Transverse colon (tissue), 4 donors: ENCODE measurements around the gene PVALEF.

ENCODE experiments used
- EP300 ChIP-seq: sonication (generic); formaldehyde crosslinking; IDR thresholded peaks from one replicate; pipeline ENCODE4 v1.6.1; 2017; ENCODE audit warnings: antibody characterized with exemption, low read depth
- POLR2A ChIP-seq: fragments of 450-650 bp; IDR thresholded peaks from one replicate; pipeline ENCODE4 v1.6.1; 2016; ENCODE audit warnings: antibody characterized with exemption, mild to moderate bottlenecking, moderate library complexity
- POLR2AphosphoS5 ChIP-seq, 3 donors: sonication (generic); formaldehyde crosslinking; IDR thresholded peaks; one replicate each; pipeline ENCODE4 v1.6.1; 2016; ENCODE audit warnings: antibody characterized with exemption in 3 of 3
- TF ChIP-seq, protein P1 (sequence below), 5 experiments: fragments of 200-600 bp in 3 of 5; fragments of 450-650 bp in 2 of 5; sonication (generic) in 3 of 5; IDR thresholded peaks; 1 replicate in 2 of 5; 2 replicates in 3 of 5; pipeline ENCODE4 v1.5.1; 2016 to 2017; ENCODE audit warnings: antibody characterized with exemption in 5 of 5, inconsistent platforms in 3 of 5, mild to moderate bottlenecking in 2 of 5, moderate library complexity in 1 of 5

DNA sequence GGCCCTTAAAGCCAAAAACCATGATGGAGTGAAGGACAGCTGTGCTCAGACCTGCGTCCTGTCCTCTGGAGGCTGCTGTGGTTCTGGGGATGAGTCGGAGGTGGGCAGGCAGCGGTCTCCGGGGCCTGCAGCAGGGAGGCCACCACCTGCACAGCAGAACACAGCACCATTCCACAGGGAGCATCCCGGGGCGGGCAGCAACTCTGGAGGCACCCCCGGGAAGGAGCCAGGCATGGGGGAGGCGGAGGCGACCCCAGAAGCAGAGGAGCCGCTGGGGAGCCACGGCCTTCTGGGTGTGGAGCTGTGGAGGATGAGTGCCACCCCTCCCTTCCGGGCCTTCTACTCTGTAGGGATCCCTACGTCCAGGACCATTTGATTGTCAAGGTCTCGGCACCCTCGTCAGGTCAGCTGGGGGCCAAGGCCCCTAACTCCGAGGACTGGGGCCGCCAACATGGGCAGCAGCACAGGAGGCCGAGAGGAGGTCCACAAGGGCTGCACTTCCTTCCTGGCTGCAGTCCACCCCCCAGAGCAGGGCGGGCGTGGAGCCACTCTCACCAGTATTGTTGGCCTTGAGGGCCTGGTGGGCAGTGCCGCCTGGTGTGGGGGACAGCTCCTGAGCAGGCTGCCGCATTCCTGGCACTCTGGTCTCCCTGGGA is 33.6 kb downstream of the PVALEF start:
- TF ChIP-seq, protein P1, sequence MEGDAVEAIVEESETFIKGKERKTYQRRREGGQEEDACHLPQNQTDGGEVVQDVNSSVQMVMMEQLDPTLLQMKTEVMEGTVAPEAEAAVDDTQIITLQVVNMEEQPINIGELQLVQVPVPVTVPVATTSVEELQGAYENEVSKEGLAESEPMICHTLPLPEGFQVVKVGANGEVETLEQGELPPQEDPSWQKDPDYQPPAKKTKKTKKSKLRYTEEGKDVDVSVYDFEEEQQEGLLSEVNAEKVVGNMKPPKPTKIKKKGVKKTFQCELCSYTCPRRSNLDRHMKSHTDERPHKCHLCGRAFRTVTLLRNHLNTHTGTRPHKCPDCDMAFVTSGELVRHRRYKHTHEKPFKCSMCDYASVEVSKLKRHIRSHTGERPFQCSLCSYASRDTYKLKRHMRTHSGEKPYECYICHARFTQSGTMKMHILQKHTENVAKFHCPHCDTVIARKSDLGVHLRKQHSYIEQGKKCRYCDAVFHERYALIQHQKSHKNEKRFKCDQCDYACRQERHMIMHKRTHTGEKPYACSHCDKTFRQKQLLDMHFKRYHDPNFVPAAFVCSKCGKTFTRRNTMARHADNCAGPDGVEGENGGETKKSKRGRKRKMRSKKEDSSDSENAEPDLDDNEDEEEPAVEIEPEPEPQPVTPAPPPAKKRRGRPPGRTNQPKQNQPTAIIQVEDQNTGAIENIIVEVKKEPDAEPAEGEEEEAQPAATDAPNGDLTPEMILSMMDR (IDR thresholded peaks at IDR 0.05) = no peak
- TF ChIP-seq POLR2A = no peak
- TF ChIP-seq EP300 = no peak
- TF ChIP-seq POLR2AphosphoS5 (IDR thresholded peaks at IDR 0.05) = no peak
